Activated T-cell treated with anti-CD3 and anti-CD28 coated beads for 1 hour (primary cell): ENCODE results near the gene CCR6.

Experiments used
- DNase-seq: peaks from one replicate; pipeline ENCODE4 v3.0.0-alpha.2; 2020; ENCODE audit warnings: low read depth

Gene CCR6

DNA sequence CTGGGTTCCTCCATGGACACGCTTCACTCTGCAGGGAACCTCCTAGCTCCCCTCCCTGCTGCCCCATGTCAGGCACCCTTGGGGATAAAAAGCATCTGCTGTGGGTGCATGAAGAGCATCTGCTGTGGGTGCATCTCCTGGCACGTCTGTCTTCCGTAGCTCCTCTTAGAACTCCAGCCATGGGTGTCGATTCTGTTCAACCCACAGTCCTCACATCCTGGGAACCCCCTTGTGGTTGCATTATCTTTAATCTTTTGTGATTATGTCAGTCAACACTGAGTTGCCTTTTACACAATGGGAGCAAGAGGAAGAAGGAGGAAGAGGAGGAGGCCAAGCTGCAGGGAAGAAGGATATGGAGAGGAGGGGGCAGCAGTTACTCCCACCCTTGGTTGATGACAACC is 24.1 kb upstream of the CCR6 start:
- no peak for DNase-seq

- DNase-seq = no peak
These were observed 23.2 kb upstream of the CCR6 start for GRCh38 chr6:167099707-167100106.

- no peak for DNase-seq
These were observed 22.6 kb upstream of the CCR6 start for GRCh38 chr6:167100241-167100674.

DNA sequence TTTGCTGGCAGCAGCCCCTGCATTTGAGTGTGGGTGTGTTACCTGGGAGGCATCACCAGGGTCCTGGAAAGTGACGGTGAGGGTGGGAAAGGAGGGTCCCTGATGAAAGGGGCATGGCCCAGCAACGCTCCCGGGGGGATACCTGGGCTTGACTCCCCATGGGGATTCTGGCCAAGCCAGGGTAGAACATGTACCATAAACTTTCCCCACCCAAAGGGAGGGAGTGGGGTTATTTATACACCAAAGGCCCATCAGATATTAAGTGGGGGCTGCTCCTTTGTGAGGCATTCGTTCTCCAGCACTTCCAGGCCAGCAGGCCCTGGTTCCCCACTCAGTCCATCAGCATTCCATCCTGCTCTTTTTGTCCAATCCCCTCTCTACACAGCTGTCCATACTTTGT is 20.6 kb upstream of the CCR6 start:
- no peak for DNase-seq

DNA sequence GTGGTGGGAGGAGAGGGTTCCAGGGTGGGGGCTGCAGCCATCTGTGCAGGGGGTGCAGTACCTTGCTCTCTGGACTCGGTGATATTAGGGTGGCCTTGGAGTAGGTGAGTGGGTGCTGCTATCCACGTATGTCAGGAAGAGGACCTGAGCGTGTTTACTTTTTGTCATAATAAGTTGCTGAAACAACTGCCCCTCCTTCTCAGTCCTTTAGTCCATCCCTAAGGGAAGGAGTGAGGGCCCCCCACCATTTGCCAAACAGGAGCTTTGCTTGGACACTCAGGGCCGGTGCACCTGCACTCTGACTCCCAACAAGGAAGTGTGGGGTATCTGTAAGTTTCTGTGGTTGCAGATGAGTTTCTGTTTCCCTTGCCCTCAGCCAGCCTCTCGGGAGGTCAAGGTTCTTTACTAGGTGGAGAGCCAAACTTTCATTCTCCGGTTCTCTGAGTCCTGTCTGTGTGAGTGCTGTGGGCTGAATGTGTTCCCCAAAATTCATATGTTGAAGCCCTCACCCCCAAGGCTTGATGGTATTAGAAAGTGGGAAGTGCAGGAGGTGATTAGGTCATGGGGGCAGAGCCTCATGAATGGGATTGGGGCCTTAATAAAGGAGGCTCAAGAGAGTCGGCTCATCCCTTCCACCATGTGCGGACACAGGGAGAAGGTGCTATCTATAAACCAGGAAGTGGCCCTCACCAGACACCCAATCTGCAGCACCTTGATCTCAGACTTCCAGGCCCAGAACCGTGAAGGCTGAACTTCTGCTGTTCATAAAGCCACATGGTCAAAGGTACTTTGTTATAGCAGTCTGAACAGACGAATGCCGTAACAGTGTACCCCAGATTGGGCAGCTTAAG is 19.6 kb upstream of the CCR6 start:
- DNase-seq = no peak

GRCh38 chr6:167104388-167104787 is 18.5 kb upstream of the CCR6 start:
- no peak for DNase-seq

DNA sequence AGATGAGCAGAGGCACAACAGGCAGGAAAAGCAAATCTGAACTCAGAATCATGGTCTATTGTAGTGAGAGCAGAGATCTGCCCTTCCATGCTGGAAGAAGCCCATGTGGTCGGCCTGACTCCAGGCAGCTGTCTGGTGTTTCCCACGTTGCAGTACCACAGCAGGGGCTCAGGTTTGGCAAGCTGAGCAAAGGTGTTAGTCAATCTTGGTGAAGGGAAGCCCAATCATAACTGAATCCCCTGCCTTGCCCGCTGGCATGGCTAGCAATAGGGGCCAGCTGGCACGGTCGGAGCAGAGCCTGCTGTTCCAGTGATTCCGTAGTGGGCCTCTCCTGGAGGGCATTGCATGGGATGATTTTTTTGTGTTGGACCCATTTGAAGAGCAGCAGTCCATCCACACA is 17.8 kb upstream of the CCR6 start:
- DNase-seq = no peak

GRCh38 chr6:167106406-167106805 is 16.5 kb upstream of the CCR6 start:
- DNase-seq = no peak

DNA sequence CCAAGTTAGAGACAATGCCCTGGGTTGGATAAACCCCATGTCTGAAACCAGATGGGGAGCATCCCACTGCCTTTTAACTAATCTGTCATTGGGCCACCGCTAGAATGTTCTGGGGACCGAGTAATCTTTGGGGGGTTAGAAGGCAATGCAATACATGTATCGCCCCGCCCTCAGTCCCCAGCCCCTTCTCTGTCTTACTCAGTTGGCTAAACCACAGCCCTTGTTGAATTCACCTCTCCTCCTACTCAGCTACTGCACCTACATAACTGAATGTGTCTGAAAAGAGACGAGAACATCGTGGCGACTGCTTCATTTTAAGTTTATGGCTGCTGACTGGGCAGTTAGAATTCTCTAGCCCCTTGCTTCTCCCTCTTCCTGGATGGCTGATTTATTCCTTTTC is 15.1 kb upstream of the CCR6 start:
- DNase-seq = no peak

GRCh38 chr6:167108278-167108677 is 14.6 kb upstream of the CCR6 start:
- no peak for DNase-seq

DNA sequence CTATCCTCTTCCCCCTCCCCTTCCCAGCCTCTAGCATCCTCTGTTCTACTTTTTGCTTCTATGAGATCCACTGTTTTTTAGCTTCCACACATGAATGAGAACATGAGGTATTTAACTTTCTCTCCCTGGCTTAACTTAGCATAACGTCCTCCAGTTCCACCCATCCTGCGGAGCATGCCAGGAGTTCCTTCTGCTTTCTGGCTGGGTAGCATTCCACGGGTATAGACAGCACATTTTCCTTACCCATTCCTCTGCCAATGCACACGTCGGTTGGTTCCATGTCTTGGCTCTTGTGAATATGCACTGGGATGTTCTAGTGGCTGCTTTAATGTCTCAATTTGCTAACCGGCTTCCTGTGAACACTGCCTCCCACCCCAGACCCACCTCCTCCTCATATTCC is 13.2 kb upstream of the CCR6 start:
- DNase-seq = no peak

DNA sequence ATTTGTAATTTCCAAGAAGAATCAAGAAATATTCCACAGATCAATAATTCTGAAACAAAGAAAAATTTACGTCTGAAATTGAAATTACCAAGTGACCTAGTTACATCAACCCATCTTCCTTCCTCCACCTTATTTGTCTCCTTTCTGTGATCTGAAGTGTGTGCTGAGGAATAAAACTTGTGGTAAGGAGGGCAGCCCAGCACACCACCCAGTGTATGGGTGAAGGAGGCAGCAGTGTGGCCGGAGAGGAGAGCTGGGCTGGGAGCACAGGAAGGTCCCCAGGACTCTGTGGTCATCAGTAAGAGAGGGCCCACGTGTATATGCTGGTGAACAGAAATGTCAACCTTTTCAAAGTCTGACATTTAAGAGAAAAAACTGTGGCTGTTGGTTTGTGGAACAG is 11.3 kb upstream of the CCR6 start:
- no peak for DNase-seq

DNA sequence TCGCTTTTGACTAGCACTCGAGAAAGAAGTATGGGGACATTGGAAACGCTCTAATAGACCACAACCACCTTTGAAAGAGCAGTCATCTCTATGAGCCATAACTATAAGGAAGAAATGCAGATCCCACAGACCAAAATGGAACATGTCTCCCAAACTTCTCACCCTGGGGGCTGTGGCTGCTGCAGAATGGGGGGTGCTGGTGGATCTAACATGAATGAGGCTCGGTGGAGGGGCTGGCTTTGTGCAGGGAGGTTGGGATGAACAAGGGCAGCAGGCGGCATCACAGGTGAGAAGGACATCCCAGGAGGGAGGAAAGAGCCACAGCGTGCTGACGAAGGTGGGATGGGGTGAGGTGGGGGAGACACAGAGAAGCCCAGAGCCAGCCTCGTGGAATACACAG is 10.5 kb upstream of the CCR6 start:
- DNase-seq = no peak

DNA sequence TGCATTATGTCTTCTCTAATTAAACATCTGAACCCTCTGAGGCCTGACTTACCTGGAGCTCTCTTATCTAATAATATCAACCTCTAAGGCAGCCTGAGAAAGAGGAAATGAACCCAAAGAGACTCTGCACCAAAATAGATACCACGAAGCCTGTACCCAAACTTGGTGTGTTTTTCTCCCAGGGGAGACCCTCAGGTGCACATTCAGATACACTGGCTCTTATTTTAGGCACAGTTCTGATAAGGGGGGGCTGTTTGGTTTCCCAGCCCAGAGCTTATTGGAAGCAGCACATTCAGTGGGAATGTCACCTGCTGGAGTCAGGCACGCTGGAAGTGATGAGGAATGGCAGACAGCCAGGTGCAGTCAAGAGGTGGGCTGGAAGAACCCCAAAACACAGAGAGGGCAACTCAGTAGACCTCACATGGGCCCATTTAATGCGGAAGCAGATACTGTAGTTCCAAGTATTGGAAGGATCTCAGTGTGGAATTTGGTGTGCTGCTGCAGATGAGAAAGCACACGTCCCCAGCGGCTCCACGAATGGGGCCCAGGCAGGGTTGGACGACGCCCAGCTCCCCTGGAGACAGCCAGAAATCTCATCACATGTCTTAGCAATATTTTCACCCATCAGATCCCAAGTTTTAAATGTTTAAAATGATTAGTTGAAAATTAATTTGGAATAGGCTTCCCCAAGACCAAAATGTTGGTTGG is 9.7 kb upstream of the CCR6 start:
- DNase-seq = no peak

GRCh38 chr6:167113935-167114910 is 8.7 kb upstream of the CCR6 start:
- no peak for DNase-seq

- DNase-seq = no peak
These were observed 7.8 kb upstream of the CCR6 start for GRCh38 chr6:167115054-167115453.

DNA sequence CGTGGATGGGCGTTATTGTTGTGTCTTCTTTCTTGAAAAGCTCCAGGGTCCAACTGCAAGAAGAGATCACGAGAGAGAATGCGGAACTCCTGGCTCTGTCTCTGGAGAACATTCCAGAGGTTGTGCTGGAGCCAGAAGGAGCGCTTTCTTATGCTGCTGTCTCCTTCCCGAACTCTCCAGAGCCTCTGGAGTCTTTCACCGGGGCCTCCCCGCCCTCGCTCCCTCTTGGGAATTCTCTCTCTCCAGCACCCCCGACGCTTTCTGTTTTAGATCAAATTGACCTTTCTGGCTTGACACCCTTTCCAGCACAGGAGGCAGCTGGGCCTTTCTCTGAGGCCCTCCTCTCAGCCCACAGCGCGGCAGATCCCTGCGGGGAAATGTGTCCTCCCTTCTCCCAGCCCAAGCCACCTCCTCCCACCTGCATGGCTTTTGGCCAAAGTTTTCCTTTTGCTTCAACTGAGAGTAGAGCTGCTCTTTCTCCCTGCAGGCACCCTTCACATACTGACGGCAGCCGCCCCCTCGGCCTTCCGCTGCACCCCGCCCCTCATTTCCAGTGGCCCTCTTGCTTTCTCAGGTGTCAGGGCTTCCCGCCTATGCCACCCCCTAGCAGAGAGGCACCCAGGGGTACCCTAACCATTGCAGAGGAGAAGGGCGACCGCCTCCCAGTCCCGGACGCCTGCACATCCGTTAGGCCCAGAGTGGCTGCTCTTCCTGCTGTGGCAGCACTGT is 6.6 kb upstream of the CCR6 start:
- no peak for DNase-seq

DNA sequence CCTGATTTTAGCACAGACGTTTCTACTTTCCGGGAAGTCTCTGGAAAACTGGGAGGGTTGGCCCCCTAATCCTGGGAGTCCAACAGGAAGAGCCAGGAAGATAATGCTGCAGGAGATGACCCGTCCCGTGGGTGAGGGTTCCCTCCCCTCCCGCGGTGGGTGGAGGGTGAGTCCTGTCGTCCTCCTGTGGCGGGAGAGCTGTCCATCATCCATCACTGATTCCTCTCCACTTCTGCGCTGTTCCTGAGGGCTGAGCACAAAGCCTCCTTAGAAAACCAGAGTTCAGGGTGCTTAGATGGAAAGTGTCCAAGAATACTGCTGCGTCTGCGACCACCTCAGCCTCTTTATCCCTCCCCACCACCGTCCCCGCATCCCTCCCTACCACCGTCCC is 6.1 kb upstream of the CCR6 start:
- DNase-seq = no peak

GRCh38 chr6:167118006-167118405 is 4.9 kb upstream of the CCR6 start:
- DNase-seq = no peak

- no peak for DNase-seq
These were observed 4.1 kb upstream of the CCR6 start for GRCh38 chr6:167118839-167119238.

GRCh38 chr6:167119670-167120582 is 3.0 kb upstream of the CCR6 start:
- DNase-seq = peak; percentile 24
